ENCODE measurements around the gene CTSD. TPM values are rescaled to one million over a fixed set of nuclear protein-coding genes. Genes with fewer than 3 reads are reported as not detected.

The CTSD gene
- total RNA-seq, 1 donor from 2014 or later, result 92.1 TPM

- H3K4me1 Mint-ChIP-seq (ENCODE audit: low read depth), result no peaks in the 10 kb centered on the region
- H3K27me3 Mint-ChIP-seq (ENCODE audit: insufficient read depth), result peaks cover 9% of the 10 kb centered on the region
- DNase-seq (ENCODE audit: low spot score), result no peak
- intact Hi-C loops (cut with micrococcal nuclease), result no loop called here
- no peak overlapping the region for H3K27ac Mint-ChIP-seq
- H3K9me3 Mint-ChIP-seq, result peaks cover 26% of the 10 kb centered on the region
- no peak overlapping the region for H3K4me3 Mint-ChIP-seq
- no peaks in the 10 kb centered on the region for H3K36me3 Mint-ChIP-seq (ENCODE audit: low read depth)
Observed at GRCh38 chr11:1737080-1737757, 26.5 kb downstream of the CTSD start.

GRCh38 chr11:1736447-1736992 lies 27.2 kb downstream of the CTSD start:
- DNase-seq (ENCODE audit: low spot score), result no peak
- intact Hi-C loops (cut with micrococcal nuclease), result no loop called here
- H3K4me3 Mint-ChIP-seq, result no peak overlapping the region
- no peaks in the 10 kb centered on the region for H3K36me3 Mint-ChIP-seq (ENCODE audit: low read depth)
- H3K9me3 Mint-ChIP-seq, result peaks cover 28% of the 10 kb centered on the region
- H3K27me3 Mint-ChIP-seq (ENCODE audit: insufficient read depth), result peaks cover 9% of the 10 kb centered on the region
- no peaks in the 10 kb centered on the region for H3K4me1 Mint-ChIP-seq (ENCODE audit: low read depth)
- H3K27ac Mint-ChIP-seq, result no peak overlapping the region

GRCh38 chr11:1735271-1735670 lies 28.5 kb downstream of the CTSD start:
- H3K4me3 Mint-ChIP-seq, result no peak overlapping the region

GRCh38 chr11:1734641-1735081 lies 29.1 kb downstream of the CTSD start:
- Mint-ChIP-seq H3K4me1 (ENCODE audit: low read depth) (no peaks in the 10 kb centered on the region), H3K36me3 (ENCODE audit: low read depth) (no peaks in the 10 kb centered on the region), H3K9me3 (peaks cover 34% of the 10 kb centered on the region), H3K27ac (no peak overlapping the region), H3K4me3 (no peak overlapping the region), H3K27me3 (ENCODE audit: insufficient read depth) (peaks cover 7% of the 10 kb centered on the region)
- no peak for DNase-seq (ENCODE audit: low spot score)
- intact Hi-C loops (cut with micrococcal nuclease), result no loop called here

More at GRCh38 chr11:1735271-1735670, 28.5 kb downstream of the CTSD start:
- H3K9me3 Mint-ChIP-seq, result peaks cover 34% of the 10 kb centered on the region
- no peak overlapping the region for H3K27ac Mint-ChIP-seq
- H3K4me1 Mint-ChIP-seq (ENCODE audit: low read depth), result no peaks in the 10 kb centered on the region
- H3K27me3 Mint-ChIP-seq (ENCODE audit: insufficient read depth), result peaks cover 9% of the 10 kb centered on the region
- H3K36me3 Mint-ChIP-seq (ENCODE audit: low read depth), result no peaks in the 10 kb centered on the region
- DNase-seq (ENCODE audit: low spot score), result no peak
- intact Hi-C loops (cut with micrococcal nuclease), result no loop called here

DNA sequence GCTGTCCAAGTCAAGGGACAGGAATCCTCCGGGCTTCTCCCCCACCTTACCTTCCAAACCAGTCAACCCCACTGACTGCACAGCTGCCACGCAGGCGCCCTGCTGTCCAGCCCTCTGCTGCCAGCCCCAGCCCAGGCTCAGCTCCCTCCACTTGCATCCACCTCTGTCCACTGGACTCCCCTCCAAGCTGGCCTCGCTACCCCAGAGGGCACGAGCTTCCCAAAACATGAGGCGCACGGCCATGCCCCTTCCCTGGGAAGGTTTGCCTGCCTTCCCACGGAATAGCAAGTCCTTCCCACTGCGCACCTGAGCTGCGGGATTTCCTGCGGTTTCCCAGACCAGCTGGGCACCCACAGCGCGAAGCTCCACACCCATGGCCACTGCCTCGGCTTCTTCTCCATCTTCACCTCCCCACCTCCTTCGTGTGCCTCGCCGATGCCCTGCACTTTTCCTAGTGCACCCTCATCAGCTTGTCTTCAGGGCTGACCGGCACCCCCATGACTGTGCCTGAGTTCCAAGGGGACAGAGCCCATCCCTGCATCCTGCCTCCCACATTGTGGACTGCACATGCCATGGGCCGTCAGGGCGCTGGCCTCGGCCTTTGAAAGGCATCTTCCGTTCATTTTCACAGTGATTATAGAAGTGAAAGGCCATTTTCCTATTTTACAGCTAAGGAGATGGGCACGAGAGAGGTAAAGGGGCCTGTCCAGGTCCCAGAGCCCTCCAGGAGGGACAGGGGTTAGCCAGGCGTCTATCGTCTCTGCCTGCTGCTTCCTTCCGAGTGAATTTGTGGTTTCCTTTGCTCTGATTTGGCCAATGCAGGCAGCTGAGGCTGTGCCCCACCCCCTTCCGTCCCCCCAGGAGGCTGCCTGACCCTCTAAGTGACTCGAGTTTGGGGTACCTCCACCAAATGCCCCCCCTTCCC lies 29.7 kb downstream of the CTSD start:
- Mint-ChIP-seq H3K9me3 (peaks cover 34% of the 10 kb centered on the region), H3K4me3 (no peak overlapping the region), H3K27ac (no peak overlapping the region), H3K4me1 (ENCODE audit: low read depth) (peaks cover 2% of the 10 kb centered on the region), H3K36me3 (ENCODE audit: low read depth) (no peaks in the 10 kb centered on the region), H3K27me3 (ENCODE audit: insufficient read depth) (peaks cover 7% of the 10 kb centered on the region)
- DNase-seq (ENCODE audit: low spot score), result no peak
- intact Hi-C loops (cut with micrococcal nuclease), result no loop called here

- intact Hi-C loops (cut with micrococcal nuclease), result no loop called here
- Mint-ChIP-seq H3K4me3 (no peak overlapping the region), H3K27me3 (ENCODE audit: insufficient read depth) (peaks cover 14% of the 10 kb centered on the region), H3K36me3 (ENCODE audit: low read depth) (no peaks in the 10 kb centered on the region), H3K27ac (no peak overlapping the region), H3K9me3 (peaks cover 34% of the 10 kb centered on the region), H3K4me1 (ENCODE audit: low read depth) (peaks cover 6% of the 10 kb centered on the region)
- DNase-seq (ENCODE audit: low spot score), result no peak
Observed at GRCh38 chr11:1733009-1733715, 30.6 kb downstream of the CTSD start.

DNA sequence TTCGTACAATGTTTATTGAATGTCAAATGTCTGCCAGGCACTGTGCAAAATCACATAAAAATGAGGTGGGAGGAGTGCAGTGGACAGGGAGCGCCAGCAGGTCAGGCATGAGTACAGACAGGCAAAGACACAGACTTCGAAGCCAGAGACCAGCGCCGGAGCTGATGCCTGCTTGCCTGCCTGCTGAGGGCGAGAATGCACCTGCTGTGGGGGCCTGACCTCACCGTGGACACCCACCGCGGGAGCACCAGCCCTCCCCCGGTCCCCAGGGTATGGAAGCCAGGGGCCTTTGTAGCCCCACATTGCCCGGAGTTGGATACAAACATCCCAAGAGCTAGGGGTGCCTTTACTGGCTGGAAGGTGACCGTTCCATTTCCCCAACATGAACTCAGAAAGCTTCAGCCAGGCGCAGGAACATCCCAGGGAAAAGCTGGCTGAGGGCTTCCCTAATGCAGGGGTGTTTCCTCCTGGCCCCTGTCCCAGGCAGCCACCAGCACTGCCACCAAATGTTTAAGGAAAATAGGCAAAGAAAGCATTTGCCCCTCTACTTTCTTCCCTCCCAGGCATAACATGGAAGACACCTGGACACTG lies 31.2 kb downstream of the CTSD start:
- H3K4me1 Mint-ChIP-seq (ENCODE audit: low read depth), result peaks cover 6% of the 10 kb centered on the region
- no peak for DNase-seq (ENCODE audit: low spot score)
- no peak overlapping the region for H3K4me3 Mint-ChIP-seq
- H3K36me3 Mint-ChIP-seq (ENCODE audit: low read depth), result no peaks in the 10 kb centered on the region
- peaks cover 20% of the 10 kb centered on the region for H3K27me3 Mint-ChIP-seq (ENCODE audit: insufficient read depth)
- no peak overlapping the region for H3K27ac Mint-ChIP-seq
- H3K9me3 Mint-ChIP-seq, result peaks cover 28% of the 10 kb centered on the region
- intact Hi-C loops (cut with micrococcal nuclease), result no loop called here

DNA sequence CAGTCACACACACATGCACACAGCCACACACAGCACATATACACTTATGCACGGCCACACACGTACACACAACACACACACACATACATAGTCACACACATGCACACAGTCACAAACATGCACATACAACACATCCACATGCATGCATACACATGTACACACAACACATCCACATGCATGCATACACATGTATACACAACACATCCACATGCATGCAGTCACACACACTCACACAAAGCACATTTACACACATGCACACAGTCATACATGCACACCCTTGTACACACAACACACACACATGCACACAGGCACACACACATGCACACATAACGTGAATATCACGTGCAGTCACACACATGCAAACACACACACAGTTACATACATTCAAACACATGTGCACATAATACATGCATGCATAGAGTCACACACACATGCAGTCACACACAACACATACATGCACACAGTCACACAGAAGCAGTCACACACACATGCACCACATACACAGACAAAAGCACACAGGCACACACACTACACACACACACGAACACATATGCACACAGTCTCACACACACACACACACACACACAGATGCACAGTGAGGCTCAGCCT lies 32.2 kb downstream of the CTSD start:
- H3K27me3 Mint-ChIP-seq (ENCODE audit: insufficient read depth), result peaks cover 20% of the 10 kb centered on the region
- no peaks in the 10 kb centered on the region for H3K36me3 Mint-ChIP-seq (ENCODE audit: low read depth)
- peaks cover 6% of the 10 kb centered on the region for H3K4me1 Mint-ChIP-seq (ENCODE audit: low read depth)
- H3K9me3 Mint-ChIP-seq, result peaks cover 21% of the 10 kb centered on the region
- DNase-seq (ENCODE audit: low spot score), result no peak
- intact Hi-C loops (cut with micrococcal nuclease), result no loop called here
- H3K4me3 Mint-ChIP-seq, result no peak overlapping the region
- no peak overlapping the region for H3K27ac Mint-ChIP-seq

DNA sequence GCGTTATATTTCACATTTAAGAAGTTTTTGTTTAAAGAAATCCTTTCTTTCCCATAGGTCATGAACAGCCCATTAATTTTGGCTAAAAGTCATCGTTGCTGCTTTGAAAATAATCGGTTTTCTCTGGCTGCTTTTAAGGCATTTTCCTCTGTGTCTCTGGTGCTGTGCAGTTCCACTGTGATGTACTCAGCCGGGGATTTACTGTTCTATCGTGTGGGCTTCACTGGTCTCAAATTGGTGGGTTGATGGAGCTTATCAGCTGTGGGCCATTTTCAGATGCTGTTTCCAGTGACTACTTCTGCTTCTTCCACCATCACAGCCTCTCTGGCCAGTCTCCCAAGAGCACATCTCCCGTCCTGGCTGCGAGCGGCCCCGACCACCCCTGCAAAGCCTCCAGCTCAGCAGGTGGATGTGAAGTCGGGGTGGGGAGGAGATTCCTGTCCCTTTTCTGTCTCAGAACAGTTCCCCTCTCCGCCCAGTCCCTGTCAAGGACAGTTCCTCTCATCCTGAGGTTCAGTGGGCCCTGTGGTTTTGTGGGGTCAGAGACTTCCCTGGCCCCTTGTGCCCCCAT lies 33.6 kb downstream of the CTSD start:
- H3K27ac Mint-ChIP-seq, result no peak overlapping the region
- DNase-seq (ENCODE audit: low spot score), result no peak
- peaks cover 6% of the 10 kb centered on the region for H3K4me1 Mint-ChIP-seq (ENCODE audit: low read depth)
- H3K36me3 Mint-ChIP-seq (ENCODE audit: low read depth), result no peaks in the 10 kb centered on the region
- H3K4me3 Mint-ChIP-seq, result no peak overlapping the region
- peaks cover 17% of the 10 kb centered on the region for H3K27me3 Mint-ChIP-seq (ENCODE audit: insufficient read depth)
- intact Hi-C loops (cut with micrococcal nuclease), result no loop called here
- H3K9me3 Mint-ChIP-seq, result peaks cover 8% of the 10 kb centered on the region

DNA sequence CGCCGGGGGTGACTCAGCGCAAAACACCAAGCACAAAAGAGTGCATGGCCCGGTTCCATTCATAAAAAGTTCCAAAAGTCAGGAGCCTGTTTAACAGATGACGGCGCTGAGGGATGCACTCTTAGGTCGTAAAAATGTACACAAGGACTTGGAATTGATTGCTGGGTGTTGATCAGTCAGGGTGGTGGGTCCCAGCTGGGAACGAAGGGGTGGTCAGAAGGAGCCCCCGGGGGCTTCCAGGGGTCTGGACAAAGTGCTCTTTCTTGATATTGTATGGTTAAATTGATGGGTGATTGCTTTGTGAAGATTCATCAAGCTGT lies 34.1 kb downstream of the CTSD start:
- Mint-ChIP-seq H3K27ac (no peak overlapping the region), H3K27me3 (ENCODE audit: insufficient read depth) (peaks cover 17% of the 10 kb centered on the region), H3K4me1 (ENCODE audit: low read depth) (peaks cover 6% of the 10 kb centered on the region), H3K36me3 (ENCODE audit: low read depth) (no peaks in the 10 kb centered on the region), H3K4me3 (no peak overlapping the region), H3K9me3 (peaks cover 8% of the 10 kb centered on the region)
- intact Hi-C loops (cut with micrococcal nuclease), result no loop called here
- DNase-seq (ENCODE audit: low spot score), result no peak

- Mint-ChIP-seq H3K4me1 (ENCODE audit: low read depth) (peaks cover 6% of the 10 kb centered on the region), H3K4me3 (peak overlapping the region; percentile 62), H3K9me3 (peaks cover 8% of the 10 kb centered on the region), H3K27me3 (ENCODE audit: insufficient read depth) (peaks cover 17% of the 10 kb centered on the region), H3K27ac (peak overlapping the region; percentile 61), H3K36me3 (ENCODE audit: low read depth) (no peaks in the 10 kb centered on the region)
- DNase-seq (ENCODE audit: low spot score), result no peak
- intact Hi-C loops (cut with micrococcal nuclease), result no loop called here
Observed at GRCh38 chr11:1728931-1729691, 34.6 kb downstream of the CTSD start.
